ENCODE results near the gene PIK3C3. TPM values are rescaled to one million over a fixed set of nuclear protein-coding genes. Genes with fewer than 3 reads are reported as not detected.
A peak's percentile ranks its signal among the peaks of the same experiment; 100 is the strongest.
"Not testable (repeated sequence)": the region's sequence is repeated elsewhere in the genome, so short reads cannot be mapped to it uniquely, and the experiment has no call there.

Gene PIK3C3
- total RNA-seq, 4 donors from 2014 or later, result 61.3 to 77.4 (median 72.5) TPM

GRCh38 chr18:42005782-42006181, 50.7 kb downstream of the PIK3C3 start:
- Histone ChIP-seq H3K4me1 (no peaks in the 10 kb centered on the region), H3K36me3 (peaks cover 10 to 14% of the 10 kb centered on the region in 2 donors), H3K27ac (no peak overlapping the region)

GRCh38 chr18:42009457-42009856, 54.4 kb downstream of the PIK3C3 start:
- H3K4me1 ChIP-seq; DNase-seq; H3K27me3 ChIP-seq; H3K9me3 ChIP-seq; H3K4me3 ChIP-seq (replicated peaks in 1 of 3); intact Hi-C loops (cut with DNase I); H3K27ac ChIP-seq; H3K36me3 ChIP-seq: not testable (repeated sequence)

More at GRCh38 chr18:42005782-42006181, 50.7 kb downstream of the PIK3C3 start:
- H3K27me3 ChIP-seq, result no peaks in the 10 kb centered on the region
- intact Hi-C loops (cut with DNase I), result no loop called here
- DNase-seq, result no peak
- TF ChIP-seq CTCF (IDR thresholded peaks at IDR 0.05) (no peak), POLR2A (IDR thresholded peaks at IDR 0.05) (no peak)
- H3K9me3 ChIP-seq, result no peaks in the 10 kb centered on the region
- no peak overlapping the region for H3K4me3 ChIP-seq (replicated peaks in 1 of 3)

DNA sequence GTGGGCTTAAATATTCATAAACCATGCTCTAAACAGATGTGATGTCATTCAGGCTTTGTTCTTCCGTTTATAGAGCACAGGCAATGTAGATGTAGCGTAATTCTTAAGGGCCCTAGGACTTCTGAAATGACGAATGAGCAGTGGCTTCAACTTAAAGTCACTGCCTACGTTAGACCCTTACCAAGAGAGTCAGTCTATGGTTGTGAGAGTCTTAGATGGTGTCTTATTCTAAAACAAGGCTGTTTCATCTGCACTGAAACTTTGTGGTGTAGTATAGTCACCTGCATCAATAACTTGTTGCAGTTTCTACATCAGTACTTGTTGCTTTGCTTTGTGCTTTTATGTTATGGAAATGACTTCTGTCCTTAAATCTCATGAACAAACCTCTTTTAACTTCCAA, 56.0 kb downstream of the PIK3C3 start:
- no peaks in the 10 kb centered on the region for H3K4me1 ChIP-seq
- no peak for TF ChIP-seq POLR2A (IDR thresholded peaks at IDR 0.05)
- no peak for TF ChIP-seq CTCF (IDR thresholded peaks at IDR 0.05)
- DNase-seq, result no peak
- no peaks in the 10 kb centered on the region for H3K9me3 ChIP-seq
- no peak overlapping the region for H3K27ac ChIP-seq
- intact Hi-C loops (cut with DNase I), result no loop called here
- no peaks in the 10 kb centered on the region for H3K36me3 ChIP-seq
- WGBS, 2 donors, result 93 to 95% methylated on average over 4 of the region's 4 CpGs
- H3K27me3 ChIP-seq, result no peaks in the 10 kb centered on the region
- no peak overlapping the region for H3K4me3 ChIP-seq (replicated peaks in 1 of 3)

DNA sequence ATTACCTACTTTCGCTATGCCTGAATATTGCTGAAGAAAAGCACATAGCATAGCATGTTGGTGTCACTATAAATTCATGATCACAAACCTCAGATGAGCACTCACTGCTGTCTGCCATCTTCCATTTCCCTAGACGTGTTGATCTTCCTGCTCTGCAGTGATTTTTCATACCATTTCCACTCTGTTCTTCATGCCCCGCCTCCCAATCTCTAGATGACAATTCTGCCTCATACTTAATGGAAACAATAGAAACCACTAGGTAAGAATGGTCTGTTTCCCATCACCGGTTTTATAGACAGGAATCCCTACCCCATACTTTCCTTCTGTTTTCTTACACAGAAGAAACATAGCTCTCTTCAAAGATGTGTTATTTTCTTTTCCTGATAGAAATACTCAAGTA, 63.8 kb downstream of the PIK3C3 start:
- intact Hi-C loops (cut with DNase I), result no loop called here
- Histone ChIP-seq H3K9me3 (no peaks in the 10 kb centered on the region), H3K27me3 (no peaks in the 10 kb centered on the region), H3K4me3 (replicated peaks in 1 of 3) (no peak overlapping the region), H3K36me3 (peaks cover 0 to 3% of the 10 kb centered on the region in 2 donors), H3K4me1 (peaks cover 9% of the 10 kb centered on the region in 2 donors), H3K27ac (peak overlapping the region in 2 of 3 donors; percentile 2 to 3)
- no peak for DNase-seq
- TF ChIP-seq CTCF (IDR thresholded peaks at IDR 0.05) (no peak), POLR2A (IDR thresholded peaks at IDR 0.05) (no peak)
- 77 to 83% methylated on average over 4 of the region's 4 CpGs for WGBS, 2 donors

- H3K27ac ChIP-seq, result no peak overlapping the region
- TF ChIP-seq CTCF (IDR thresholded peaks at IDR 0.05) (no peak), POLR2A (IDR thresholded peaks at IDR 0.05) (no peak)
- intact Hi-C loops (cut with DNase I), result no loop called here
These were observed 69.1 kb downstream of the PIK3C3 start for GRCh38 chr18:42024131-42024530.

DNA sequence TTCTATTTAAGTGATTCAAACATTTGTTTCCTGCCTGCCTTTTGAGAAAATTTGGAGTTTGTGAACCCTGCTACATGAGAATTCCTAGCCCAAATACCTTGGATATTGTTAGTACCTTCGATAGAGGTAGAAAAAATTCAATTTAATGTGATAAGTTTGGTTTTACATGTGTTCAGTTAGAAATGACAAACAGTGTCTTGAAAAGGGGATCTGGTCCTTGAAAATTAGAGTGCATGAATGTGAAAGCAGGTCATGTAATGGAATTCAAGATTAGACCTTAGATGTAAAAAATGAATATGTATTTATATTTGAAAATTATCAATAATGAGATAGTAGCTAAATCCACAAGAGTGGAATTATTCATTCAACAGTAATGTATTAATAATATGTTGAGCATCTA, 70.5 kb downstream of the PIK3C3 start:
- no peaks in the 10 kb centered on the region for H3K9me3 ChIP-seq
- TF ChIP-seq CTCF (IDR thresholded peaks at IDR 0.05) (no peak), POLR2A (IDR thresholded peaks at IDR 0.05) (no peak)
- DNase-seq, result no peak
- peaks cover 0 to 3% of the 10 kb centered on the region in 2 donors for H3K36me3 ChIP-seq
- 98 to 100% methylated on average over 1 of the region's 1 CpG for WGBS, 2 donors
- H3K4me1 ChIP-seq, result no peaks in the 10 kb centered on the region
- no peak overlapping the region for H3K27ac ChIP-seq
- no peak overlapping the region for H3K4me3 ChIP-seq (replicated peaks in 1 of 3)
- H3K27me3 ChIP-seq, result no peaks in the 10 kb centered on the region
- intact Hi-C loops (cut with DNase I), result no loop called here

More at GRCh38 chr18:42024131-42024530, 69.1 kb downstream of the PIK3C3 start:
- H3K4me1 ChIP-seq, result peaks cover 0 to 2% of the 10 kb centered on the region in 2 donors
- WGBS, 2 donors, result 94 to 100% methylated on average over 1 of the region's 1 CpG
- H3K27me3 ChIP-seq, result no peaks in the 10 kb centered on the region
- peaks cover 0 to 3% of the 10 kb centered on the region in 2 donors for H3K36me3 ChIP-seq
- no peak overlapping the region for H3K4me3 ChIP-seq (replicated peaks in 1 of 3)
- H3K9me3 ChIP-seq, result no peaks in the 10 kb centered on the region
- DNase-seq, result no peak
